SK-N-SH (cell line): ENCODE results near the gene RGS17. TPM values are rescaled to one million over a fixed set of nuclear protein-coding genes. Genes with fewer than 3 reads are reported as not detected.

Source experiments
- CTCF ChIA-PET: fragments of 300-600, 350-600 bp; formaldehyde crosslinking; extraction: SDS; loops from one replicate; lab custom pipeline; 2021; lab: Yijun Ruan, JAX
- POLR2A ChIA-PET: fragments of 350-600 bp; sonication (Branson Sonifier 250); formaldehyde crosslinking; extraction: SDS; loops from one replicate; lab custom pipeline; 2020; ENCODE audit warnings: antibody characterized with exemption, inconsistent platforms; lab: Yijun Ruan, JAX
- DNase-seq: peaks from one replicate; pipeline ENCODE4 v3.0.0; 2012
- H2AFZ ChIP-seq: fragments of 200-600 bp; sonication (generic); 2 replicates; pipeline ENCODE4 v1.8.1; 2016; ENCODE audit warnings: antibody characterized with exemption, mild to moderate bottlenecking, low read depth
- H3F3A ChIP-seq: fragments of 200-600 bp; sonication (generic); replicated peaks from 2 replicates; pipeline ENCODE3; 2016; ENCODE audit warnings: antibody characterized with exemption, mild to moderate bottlenecking; ENCODE audit not compliant: insufficient read depth
- H3K27ac ChIP-seq, 2 experiments: fragments of 200-500 bp in 1 of 2; fragments of 200-600 bp in 1 of 2; sonication (Bioruptor generic) in 1 of 2; sonication (generic), shearing (Covaris generic) in 1 of 2; 2 replicates each; pipeline versions ENCODE4 v1.5.1 to v1.6.1; 2014 to 2016; ENCODE audit warnings: low read depth in 2 of 2, inconsistent platforms in 1 of 2, low read length in 1 of 2, mild to moderate bottlenecking in 1 of 2, mixed read lengths in 1 of 2
- H3K27me3 ChIP-seq: fragments of 200-600 bp; sonication (generic), shearing (Covaris generic); 2 replicates; pipeline ENCODE4 v1.6.1; 2016; ENCODE audit warnings: mixed run types; ENCODE audit not compliant: insufficient read depth
- H3K36me3 ChIP-seq, 2 experiments: fragments of 200-500 bp in 1 of 2; fragments of 200-600 bp in 1 of 2; sonication (Bioruptor generic) in 1 of 2; sonication (generic) in 1 of 2; replicated peaks in 1 of 2; 2 replicates each; pipeline versions ENCODE3 to v1.5.1; 2014 to 2016; ENCODE audit warnings: low read length in 1 of 2, mild to moderate bottlenecking in 1 of 2; ENCODE audit not compliant: insufficient read depth in 2 of 2, control insufficient read depth in 1 of 2
- H3K4me1 ChIP-seq, 2 experiments: fragments of 200-500 bp in 1 of 2; fragments of 200-600 bp in 1 of 2; sonication (Bioruptor generic) in 1 of 2; sonication (generic), shearing (Covaris generic) in 1 of 2; 2 replicates each; pipeline versions ENCODE4 v1.5.1 to v1.6.1; 2014 to 2016; ENCODE audit warnings: low read depth in 1 of 2, low read length in 1 of 2, mixed run types in 1 of 2; ENCODE audit not compliant: insufficient read depth in 2 of 2, control insufficient read depth in 1 of 2
- H3K4me2 ChIP-seq: fragments of 200-600 bp; sonication (generic), shearing (Covaris generic); 2 replicates; pipeline ENCODE4 v1.6.1; 2017; ENCODE audit warnings: mixed run types
- H3K4me3 ChIP-seq, 2 experiments: fragments of 200-500 bp in 1 of 2; fragments of 200-600 bp in 1 of 2; sonication (Bioruptor generic) in 1 of 2; sonication (generic), shearing (Covaris generic) in 1 of 2; 2 replicates each; pipeline versions ENCODE4 v1.5.1 to v1.8.1; 2014 to 2016; ENCODE audit warnings: low read depth in 2 of 2, inconsistent platforms in 1 of 2, low read length in 1 of 2, mild to moderate bottlenecking in 1 of 2, mixed read lengths in 1 of 2, moderate library complexity in 1 of 2
- H3K79me2 ChIP-seq: fragments of 200-600 bp; sonication (generic); 2 replicates; pipeline ENCODE4 v1.8.1; 2017; ENCODE audit warnings: mild to moderate bottlenecking; ENCODE audit not compliant: insufficient read depth
- H3K9ac ChIP-seq: fragments of 200-600 bp; sonication (generic); 2 replicates; pipeline ENCODE4 v1.6.1; 2017; ENCODE audit warnings: mixed run types
- H3K9me2 ChIP-seq: fragments of 200-600 bp; sonication (generic); 2 replicates; pipeline ENCODE4 v1.6.1; 2017; ENCODE audit warnings: mixed run types
- H3K9me3 ChIP-seq: fragments of 200-600 bp; sonication (generic); 2 replicates; pipeline ENCODE4 v1.6.1; 2017; ENCODE audit warnings: mixed run types, mild to moderate bottlenecking, moderate library complexity
- H4K20me1 ChIP-seq: fragments of 200-600 bp; sonication (generic); 2 replicates; pipeline ENCODE4 v1.6.1; 2017; ENCODE audit warnings: mild to moderate bottlenecking, mixed run types; ENCODE audit not compliant: insufficient read depth
- ELF1 ChIP-seq: IDR thresholded peaks from 2 replicates; pipeline ENCODE4 v1.4.0; 2012
- EP300 ChIP-seq, 2 experiments: IDR thresholded peaks; 2 replicates each; pipeline versions ENCODE4 v1.4.0 to v1.6.1; 2012; ENCODE audit warnings: borderline replicate concordance in 1 of 2, low read depth in 1 of 2, low read length in 1 of 2
- EZH2phosphoT487 ChIP-seq: fragments of 200-600 bp; sonication (generic); IDR thresholded peaks from 2 replicates; pipeline ENCODE4 v1.6.1; 2017; ENCODE audit warnings: low read depth, mixed run types, mild to moderate bottlenecking, antibody characterized with exemption, moderate library complexity, borderline replicate concordance
- FOSL2 ChIP-seq: IDR thresholded peaks from 2 replicates; pipeline ENCODE4 v1.4.0; 2012; ENCODE audit warnings: low read depth, mild to moderate bottlenecking, moderate library complexity, borderline replicate concordance
- NRF1 ChIP-seq: IDR thresholded peaks from 2 replicates; pipeline ENCODE4 v1.6.1; 2012; ENCODE audit warnings: low read depth, mild to moderate bottlenecking, low read length
- POLR2AphosphoS5 ChIP-seq: IDR thresholded peaks from 2 replicates; pipeline ENCODE4 v1.6.1; 2012; ENCODE audit warnings: low read depth, low read length
- RAD21 ChIP-seq: IDR thresholded peaks from 2 replicates; pipeline ENCODE4 v1.6.1; 2012; ENCODE audit warnings: mild to moderate bottlenecking, low read length
- REST ChIP-seq: IDR thresholded peaks from 2 replicates; pipeline ENCODE4 v1.6.1; 2012; ENCODE audit warnings: mild to moderate bottlenecking, low read depth, low read length, moderate library complexity
- RFX5 ChIP-seq: IDR thresholded peaks from 2 replicates; pipeline ENCODE4 v1.6.1; 2012; ENCODE audit warnings: mild to moderate bottlenecking, improper control_type of control experiment, low read length
- RXRA ChIP-seq: IDR thresholded peaks from 2 replicates; pipeline ENCODE4 v1.4.0; 2012; ENCODE audit warnings: low read depth, mild to moderate bottlenecking, borderline replicate concordance
- SMC3 ChIP-seq: IDR thresholded peaks from 2 replicates; pipeline ENCODE4 v1.6.1; 2012; ENCODE audit warnings: low read depth, low read length, improper control_type of control experiment
- TAF1 ChIP-seq: IDR thresholded peaks from 2 replicates; pipeline ENCODE4 v1.6.1; 2012; ENCODE audit warnings: low read depth, mild to moderate bottlenecking, low read length, moderate library complexity, borderline replicate concordance
- TCF12 ChIP-seq: IDR thresholded peaks from 2 replicates; pipeline ENCODE4 v1.4.0; 2012
- TEAD4 ChIP-seq: IDR thresholded peaks from 2 replicates; pipeline ENCODE4 v1.4.0; 2012; ENCODE audit warnings: mild to moderate bottlenecking, borderline replicate concordance; ENCODE audit not compliant: insufficient read depth
- WGBS: methylation state at CpG from one replicate; pipeline ENCODE4 v1.1.6; 2017; ENCODE audit warnings: low lambda C conversion rate; 5-methylcytosine and 5-hydroxymethylcytosine counted together
- polyA plus RNA-seq, 3 experiments: library from polyadenylated mRNA; depleted of rRNA; stranded (reverse); fragments of >200 nt; gene quantifications; 2 replicates each; pipeline ENCODE4 v1.2.3, GENCODE V29; 2012
- TF ChIP-seq, protein P1 (sequence below): IDR thresholded peaks from 2 replicates; pipeline ENCODE4 v1.4.0; 2012; ENCODE audit warnings: low read depth
- TF ChIP-seq, protein P2 (sequence below): IDR thresholded peaks from 2 replicates; pipeline ENCODE4 v1.4.0; 2012; ENCODE audit warnings: low read depth, borderline replicate concordance

The RGS17 gene
- polyA plus RNA-seq, 1 of the 3 experiments (the other 2 are of a cell fraction), result 1.4 TPM

- no peak for DNase-seq
- 85% methylated on average over 2 of the region's 2 CpGs for WGBS
- Histone ChIP-seq H3F3A (no peaks in the 10 kb centered on the region), H3K4me2 (no peak overlapping the region), H4K20me1 (no peaks in the 10 kb centered on the region), H3K4me1 (no peaks in the 10 kb centered on the region), H3K27ac (no peak overlapping the region), H3K9me3 (no peaks in the 10 kb centered on the region), H3K27me3 (no peaks in the 10 kb centered on the region), H3K9ac (no peak overlapping the region), H3K4me3 (no peak overlapping the region), H2AFZ (no peak overlapping the region), H3K9me2 (no peaks in the 10 kb centered on the region), H3K79me2 (no peaks in the 10 kb centered on the region), H3K36me3 (no peaks in the 10 kb centered on the region)
- no peak for TF ChIP-seq ELF1
- no peak for TF ChIP-seq SMC3
- no peak for TF ChIP-seq RAD21
- TF ChIP-seq POLR2AphosphoS5, result no peak
- TF ChIP-seq REST, result no peak
- TF ChIP-seq RFX5, result no peak
- no peak for TF ChIP-seq TEAD4
- no peak for TF ChIP-seq TAF1
- TF ChIP-seq FOSL2, result no peak
- TF ChIP-seq, protein P1, sequence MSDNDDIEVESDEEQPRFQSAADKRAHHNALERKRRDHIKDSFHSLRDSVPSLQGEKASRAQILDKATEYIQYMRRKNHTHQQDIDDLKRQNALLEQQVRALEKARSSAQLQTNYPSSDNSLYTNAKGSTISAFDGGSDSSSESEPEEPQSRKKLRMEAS, result no peak
- no peak for TF ChIP-seq NRF1
- TF ChIP-seq RXRA, result no peak
- no peak for TF ChIP-seq EP300 (IDR thresholded peaks at IDR 0.05; ENCODE audit: borderline replicate concordance in 1 of 2, low read depth in 1 of 2, low read length in 1 of 2)
- TF ChIP-seq, protein P2, sequence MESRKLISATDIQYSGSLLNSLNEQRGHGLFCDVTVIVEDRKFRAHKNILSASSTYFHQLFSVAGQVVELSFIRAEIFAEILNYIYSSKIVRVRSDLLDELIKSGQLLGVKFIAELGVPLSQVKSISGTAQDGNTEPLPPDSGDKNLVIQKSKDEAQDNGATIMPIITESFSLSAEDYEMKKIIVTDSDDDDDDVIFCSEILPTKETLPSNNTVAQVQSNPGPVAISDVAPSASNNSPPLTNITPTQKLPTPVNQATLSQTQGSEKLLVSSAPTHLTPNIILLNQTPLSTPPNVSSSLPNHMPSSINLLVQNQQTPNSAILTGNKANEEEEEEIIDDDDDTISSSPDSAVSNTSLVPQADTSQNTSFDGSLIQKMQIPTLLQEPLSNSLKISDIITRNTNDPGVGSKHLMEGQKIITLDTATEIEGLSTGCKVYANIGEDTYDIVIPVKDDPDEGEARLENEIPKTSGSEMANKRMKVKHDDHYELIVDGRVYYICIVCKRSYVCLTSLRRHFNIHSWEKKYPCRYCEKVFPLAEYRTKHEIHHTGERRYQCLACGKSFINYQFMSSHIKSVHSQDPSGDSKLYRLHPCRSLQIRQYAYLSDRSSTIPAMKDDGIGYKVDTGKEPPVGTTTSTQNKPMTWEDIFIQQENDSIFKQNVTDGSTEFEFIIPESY, result no peak
- TF ChIP-seq TCF12, result no peak
- no peak for TF ChIP-seq EZH2phosphoT487
- CTCF ChIA-PET, result no interaction called here
- POLR2A ChIA-PET, result no interaction called here
These were observed 29.1 kb upstream of the RGS17 start for GRCh38 chr6:153160221-153160620.
